ENCODE results near the gene GLTP. TPM values are rescaled to one million over a fixed set of nuclear protein-coding genes. Genes with fewer than 3 reads are reported as not detected.
"Not testable (repeated sequence)": the region's sequence is repeated elsewhere in the genome, so short reads cannot be mapped to it uniquely, and the experiment has no call there.

The GLTP gene
- total RNA-seq, 1 donor from 2014 or later = 27.1 TPM

DNA sequence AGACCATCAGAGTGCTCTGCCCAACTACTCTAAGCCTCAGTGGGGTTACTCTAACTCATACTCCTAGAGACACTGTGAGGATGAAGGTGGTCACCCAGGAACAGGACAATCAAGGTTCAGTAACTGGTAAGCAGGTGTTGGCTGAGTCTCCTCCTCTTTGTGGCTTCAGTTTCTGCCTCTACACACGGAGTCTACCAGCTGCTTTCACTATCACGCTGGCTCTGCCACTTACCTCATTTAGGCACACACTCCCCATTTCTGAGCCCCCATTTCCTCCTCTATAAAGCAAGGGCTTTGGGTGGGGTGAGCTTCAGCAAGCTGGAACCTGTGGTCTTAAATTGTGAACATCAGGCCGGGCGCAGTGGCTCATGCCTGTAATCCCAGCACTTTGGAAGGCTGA, 12.4 kb upstream of the GLTP start:
- Histone ChIP-seq H4K20me1 (ENCODE audit: insufficient read depth, low read length) (no peaks in the 10 kb centered on the region), H3K4me3 (ENCODE audit: insufficient read depth, low read depth, low read length) (no peak overlapping the region), H3K4me2 (ENCODE audit: low read length) (no peak overlapping the region), H3K9me3 (ENCODE audit: insufficient read depth, low read depth, low read length) (no peaks in the 10 kb centered on the region), H3K9ac (ENCODE audit: low read length) (no peak overlapping the region), H3K27ac (ENCODE audit: low read depth, low read length) (no peak overlapping the region), H3K4me1 (ENCODE audit: insufficient read depth, low read length) (peaks cover 21% of the 10 kb centered on the region), H3K36me3 (ENCODE audit: insufficient read depth, low read length) (no peaks in the 10 kb centered on the region), H3K79me2 (ENCODE audit: insufficient read depth, low read length) (no peaks in the 10 kb centered on the region), H3K27me3 (ENCODE audit: insufficient read depth, low read length) (no peaks in the 10 kb centered on the region), H2AFZ (ENCODE audit: low read depth, low read length) (no peak overlapping the region)
- no peaks in the 10 kb centered on the region for H3K9me3 Mint-ChIP-seq (ENCODE audit: unreplicated experiment)
- FAIRE-seq = no peak
- no peaks in the 10 kb centered on the region for H3K36me3 Mint-ChIP-seq (ENCODE audit: low read depth, unreplicated experiment)
- peaks cover 24% of the 10 kb centered on the region for H3K27me3 Mint-ChIP-seq (ENCODE audit: low read depth, unreplicated experiment)
- no peak overlapping the region for H3K4me3 Mint-ChIP-seq (ENCODE audit: unreplicated experiment)
- no peak overlapping the region for H3K27ac Mint-ChIP-seq (ENCODE audit: unreplicated experiment)
- TF ChIP-seq CTCF (IDR thresholded peaks at IDR 0.05; ENCODE audit: insufficient read depth, low read depth, low read length) (no peak), EZH2 (IDR thresholded peaks at IDR 0.05; ENCODE audit: insufficient read depth, low read length) (no peak)
- no peaks in the 10 kb centered on the region for H3K4me1 Mint-ChIP-seq (ENCODE audit: low read depth, unreplicated experiment)
- DNase-seq (ENCODE audit: low read depth) = no peak

GRCh38 chr12:109892165-109892715, 11.9 kb upstream of the GLTP start:
- Histone ChIP-seq H3K79me2 (ENCODE audit: insufficient read depth, low read length) (no peaks in the 10 kb centered on the region), H3K9ac (ENCODE audit: low read length) (no peak overlapping the region), H2AFZ (ENCODE audit: low read depth, low read length) (no peak overlapping the region), H3K9me3 (ENCODE audit: insufficient read depth, low read depth, low read length) (no peaks in the 10 kb centered on the region), H4K20me1 (ENCODE audit: insufficient read depth, low read length) (no peaks in the 10 kb centered on the region), H3K36me3 (ENCODE audit: insufficient read depth, low read length) (no peaks in the 10 kb centered on the region), H3K4me3 (ENCODE audit: insufficient read depth, low read depth, low read length) (no peak overlapping the region), H3K27ac (ENCODE audit: low read depth, low read length) (no peak overlapping the region), H3K4me2 (ENCODE audit: low read length) (no peak overlapping the region), H3K4me1 (ENCODE audit: insufficient read depth, low read length) (peaks cover 24% of the 10 kb centered on the region), H3K27me3 (ENCODE audit: insufficient read depth, low read length) (no peaks in the 10 kb centered on the region)
- H3K36me3 Mint-ChIP-seq (ENCODE audit: low read depth, unreplicated experiment) = no peaks in the 10 kb centered on the region
- DNase-seq (ENCODE audit: low read depth) = no peak
- H3K4me3 Mint-ChIP-seq (ENCODE audit: unreplicated experiment) = no peak overlapping the region
- H3K9me3 Mint-ChIP-seq (ENCODE audit: unreplicated experiment) = no peaks in the 10 kb centered on the region
- no peak overlapping the region for H3K27ac Mint-ChIP-seq (ENCODE audit: unreplicated experiment)
- TF ChIP-seq EZH2 (IDR thresholded peaks at IDR 0.05; ENCODE audit: insufficient read depth, low read length) (no peak), CTCF (IDR thresholded peaks at IDR 0.05; ENCODE audit: insufficient read depth, low read depth, low read length) (no peak)
- FAIRE-seq = no peak
- no peaks in the 10 kb centered on the region for H3K4me1 Mint-ChIP-seq (ENCODE audit: low read depth, unreplicated experiment)
- H3K27me3 Mint-ChIP-seq (ENCODE audit: low read depth, unreplicated experiment) = peaks cover 24% of the 10 kb centered on the region

DNA sequence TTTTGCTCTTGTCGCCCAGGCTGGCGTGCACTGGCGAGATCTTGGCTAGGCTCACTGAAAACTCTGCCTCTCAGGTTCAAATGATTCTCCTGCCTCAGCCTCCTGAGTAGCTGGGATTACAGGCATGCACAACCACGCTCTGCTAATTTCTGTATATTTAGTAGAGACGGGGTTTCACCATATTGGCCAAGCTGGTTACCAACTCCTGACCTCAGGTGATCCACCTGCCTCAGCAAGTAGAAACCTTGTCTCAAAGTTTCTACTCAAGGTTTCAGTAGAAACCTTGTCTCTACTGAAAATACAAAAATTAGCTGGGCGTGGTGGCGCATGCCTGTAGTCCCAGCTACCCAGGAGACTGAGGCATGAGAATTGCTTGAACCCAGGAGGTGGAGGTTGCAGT, 11.4 kb upstream of the GLTP start:
- not testable (repeated sequence) for DNase-seq (ENCODE audit: low read depth); H3K27ac ChIP-seq (ENCODE audit: low read depth, low read length); H3K79me2 ChIP-seq (ENCODE audit: insufficient read depth, low read length); H3K4me3 Mint-ChIP-seq (ENCODE audit: unreplicated experiment); H3K9ac ChIP-seq (ENCODE audit: low read length); H3K27ac Mint-ChIP-seq (ENCODE audit: unreplicated experiment); H3K9me3 ChIP-seq (ENCODE audit: insufficient read depth, low read depth, low read length); H2AFZ ChIP-seq (ENCODE audit: low read depth, low read length); H3K4me2 ChIP-seq (ENCODE audit: low read length); H3K36me3 Mint-ChIP-seq (ENCODE audit: low read depth, unreplicated experiment); H3K9me3 Mint-ChIP-seq (ENCODE audit: unreplicated experiment); H3K4me3 ChIP-seq (ENCODE audit: insufficient read depth, low read depth, low read length); H3K27me3 ChIP-seq (ENCODE audit: insufficient read depth, low read length); H3K36me3 ChIP-seq (ENCODE audit: insufficient read depth, low read length); H3K4me1 Mint-ChIP-seq (ENCODE audit: low read depth, unreplicated experiment); H4K20me1 ChIP-seq (ENCODE audit: insufficient read depth, low read length); FAIRE-seq
- peaks cover 24% of the 10 kb centered on the region for H3K27me3 Mint-ChIP-seq (ENCODE audit: low read depth, unreplicated experiment)
- H3K4me1 ChIP-seq (ENCODE audit: insufficient read depth, low read length) = peaks cover 24% of the 10 kb centered on the region
